ENCODE results near the gene PROM1. TPM values are rescaled to one million over a fixed set of nuclear protein-coding genes. Genes with fewer than 3 reads are reported as not detected.

Gene PROM1
- polyA plus RNA-seq, 4 donors = 0.45 to 32.9 (median 4.8) TPM

DNA sequence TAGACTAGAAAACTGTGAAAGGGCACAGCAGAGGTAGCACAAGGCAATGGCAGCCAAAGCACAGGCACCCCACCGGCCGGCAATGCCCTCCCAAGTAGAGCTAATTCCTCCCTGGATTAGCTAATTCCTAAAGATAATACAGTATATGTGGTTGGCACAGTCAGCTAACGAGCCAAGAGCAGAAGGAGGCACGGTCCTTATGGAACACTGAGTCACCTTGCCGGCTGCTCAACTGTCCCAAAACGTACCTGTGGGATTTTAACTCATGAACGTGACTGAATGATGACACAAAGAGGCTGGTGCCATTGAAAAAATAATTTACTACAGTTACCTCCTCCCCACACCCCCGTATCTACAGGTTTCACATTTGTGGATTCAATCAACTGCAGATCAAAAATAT is 136.1 kb downstream of the PROM1 start:
- DNase-seq (no peak), FAIRE-seq (no peak)
- Histone ChIP-seq H3K9me3 (ENCODE audit: control insufficient read depth in 2 of 2, insufficient read depth in 1 of 2, low read depth in 1 of 2, low read length in 1 of 2) (no peaks in the 10 kb centered on the region), H3K27me3 (ENCODE audit: control insufficient read depth in 3 of 3, insufficient read depth in 3 of 3, low read length in 3 of 3) (no peaks in the 10 kb centered on the region), H3K36me3 (ENCODE audit: control insufficient read depth in 3 of 3, insufficient read depth in 2 of 3, low read depth in 1 of 3, low read length in 3 of 3) (no peaks in the 10 kb centered on the region), H3K4me3 (ENCODE audit: low read depth in 1 of 3, low read length in 3 of 3) (no peak overlapping the region), H3K4me1 (ENCODE audit: control insufficient read depth in 3 of 3, insufficient read depth in 2 of 3, low read depth in 1 of 3, low read length in 2 of 3) (no peaks in the 10 kb centered on the region), H3K27ac (ENCODE audit: low read depth in 1 of 3, low read length in 2 of 3) (no peak overlapping the region)
- WGBS, 3 donors = 83 to 89% (median 88%) methylated on average over 8 of the region's 8 CpGs

DNA sequence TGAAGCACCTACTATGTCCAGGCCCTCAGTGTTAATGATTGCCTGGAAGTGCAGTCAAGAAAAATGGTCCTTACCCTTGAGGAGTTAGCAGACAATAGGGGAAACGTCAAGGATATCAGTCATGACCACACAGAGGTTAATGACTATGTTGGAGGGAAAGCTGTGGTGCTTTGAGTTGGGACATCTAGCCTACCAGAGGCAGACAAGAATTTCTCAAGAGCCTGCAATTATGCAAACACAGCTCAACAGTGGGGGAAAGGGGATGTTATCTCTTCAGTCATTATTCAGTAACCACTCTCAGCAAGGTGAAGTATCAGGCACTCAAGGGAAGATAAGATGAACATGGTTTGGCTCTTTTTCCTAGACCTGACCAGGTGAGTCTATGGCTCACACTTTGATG is 138.3 kb downstream of the PROM1 start:
- H3K9me3 ChIP-seq (ENCODE audit: control insufficient read depth in 2 of 2, insufficient read depth in 1 of 2, low read depth in 1 of 2, low read length in 1 of 2) = no peaks in the 10 kb centered on the region
- no peak overlapping the region for H3K27ac ChIP-seq (ENCODE audit: low read depth in 1 of 3, low read length in 2 of 3)
- 51 to 57% (median 52%) methylated on average over 1 of the region's 1 CpG for WGBS, 3 donors
- no peaks in the 10 kb centered on the region for H3K36me3 ChIP-seq (ENCODE audit: control insufficient read depth in 3 of 3, insufficient read depth in 2 of 3, low read depth in 1 of 3, low read length in 3 of 3)
- no peaks in the 10 kb centered on the region for H3K4me1 ChIP-seq (ENCODE audit: control insufficient read depth in 3 of 3, insufficient read depth in 2 of 3, low read depth in 1 of 3, low read length in 2 of 3)
- no peak overlapping the region for H3K4me3 ChIP-seq (ENCODE audit: low read depth in 1 of 3, low read length in 3 of 3)
- H3K27me3 ChIP-seq (ENCODE audit: control insufficient read depth in 3 of 3, insufficient read depth in 3 of 3, low read length in 3 of 3) = peaks cover 0 to 3% (median 0%) of the 10 kb centered on the region in 3 donors
- peak in 1 of 2 donors; percentile 17 for DNase-seq
- FAIRE-seq = no peak

DNA sequence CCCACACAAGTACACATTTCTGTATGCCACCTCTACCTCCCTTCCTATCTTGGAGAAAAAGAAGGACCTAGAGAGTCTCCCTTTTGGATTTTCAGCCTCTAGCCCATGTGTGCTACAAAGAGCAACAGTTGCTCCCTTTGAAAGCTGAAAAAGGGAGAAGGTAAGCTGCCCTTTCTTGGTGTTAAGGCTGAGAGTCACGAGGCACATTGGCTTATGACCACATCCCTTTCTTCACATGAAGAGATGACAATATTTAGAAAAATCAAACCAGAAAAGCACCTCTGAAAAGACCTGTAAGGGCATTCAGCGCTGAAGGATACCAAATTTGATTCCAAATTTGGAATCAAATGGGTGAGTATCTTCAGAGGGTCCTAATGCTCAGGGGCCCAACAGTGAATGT is 138.9 kb downstream of the PROM1 start:
- no peak overlapping the region for H3K4me3 ChIP-seq (ENCODE audit: low read depth in 1 of 3, low read length in 3 of 3)
- no peaks in the 10 kb centered on the region for H3K9me3 ChIP-seq (ENCODE audit: control insufficient read depth in 2 of 2, insufficient read depth in 1 of 2, low read depth in 1 of 2, low read length in 1 of 2)
- peaks cover 0 to 3% (median 0%) of the 10 kb centered on the region in 3 donors for H3K27me3 ChIP-seq (ENCODE audit: control insufficient read depth in 3 of 3, insufficient read depth in 3 of 3, low read length in 3 of 3)
- no peak for FAIRE-seq
- no peaks in the 10 kb centered on the region for H3K36me3 ChIP-seq (ENCODE audit: control insufficient read depth in 3 of 3, insufficient read depth in 2 of 3, low read depth in 1 of 3, low read length in 3 of 3)
- H3K4me1 ChIP-seq (ENCODE audit: control insufficient read depth in 3 of 3, insufficient read depth in 2 of 3, low read depth in 1 of 3, low read length in 2 of 3) = no peaks in the 10 kb centered on the region
- DNase-seq = no peak
- H3K27ac ChIP-seq (ENCODE audit: low read depth in 1 of 3, low read length in 2 of 3) = no peak overlapping the region
- WGBS, 3 donors = 62 to 88% (median 76%) methylated on average over 2 of the region's 2 CpGs

DNA sequence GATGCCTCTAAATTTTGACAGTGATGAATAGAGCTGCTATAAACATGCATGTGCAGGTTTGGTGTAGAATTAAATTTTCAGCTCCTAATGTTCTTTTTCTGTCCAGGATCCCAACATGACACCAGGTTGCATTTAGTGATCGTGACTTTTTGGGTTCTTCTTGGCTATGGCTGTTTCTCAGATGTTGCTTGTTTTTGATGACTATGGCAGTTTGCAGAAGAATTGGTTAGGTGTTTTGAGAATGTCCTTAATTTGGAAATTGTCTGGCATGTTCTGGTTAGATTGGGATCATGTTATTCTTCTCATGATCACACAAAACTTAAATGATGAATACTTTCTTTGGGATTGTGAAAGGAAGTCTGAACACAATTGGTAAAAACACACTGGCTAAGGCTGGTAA is 141.5 kb downstream of the PROM1 start:
- H3K9me3 ChIP-seq (ENCODE audit: control insufficient read depth in 2 of 2, insufficient read depth in 1 of 2, low read depth in 1 of 2, low read length in 1 of 2) = no peaks in the 10 kb centered on the region
- no peak for DNase-seq
- H3K4me3 ChIP-seq (ENCODE audit: low read depth in 1 of 3, low read length in 3 of 3) = no peak overlapping the region
- FAIRE-seq = no peak
- 90 to 93% (median 91%) methylated on average over 1 of the region's 1 CpG for WGBS, 3 donors
- H3K27ac ChIP-seq (ENCODE audit: low read depth in 1 of 3, low read length in 2 of 3) = no peak overlapping the region
- peaks cover 0 to 3% (median 2%) of the 10 kb centered on the region in 3 donors for H3K27me3 ChIP-seq (ENCODE audit: control insufficient read depth in 3 of 3, insufficient read depth in 3 of 3, low read length in 3 of 3)
- H3K36me3 ChIP-seq (ENCODE audit: control insufficient read depth in 3 of 3, insufficient read depth in 2 of 3, low read depth in 1 of 3, low read length in 3 of 3) = no peaks in the 10 kb centered on the region
- peaks cover 0 to 3% (median 3%) of the 10 kb centered on the region in 3 donors for H3K4me1 ChIP-seq (ENCODE audit: control insufficient read depth in 3 of 3, insufficient read depth in 2 of 3, low read depth in 1 of 3, low read length in 2 of 3)

DNA sequence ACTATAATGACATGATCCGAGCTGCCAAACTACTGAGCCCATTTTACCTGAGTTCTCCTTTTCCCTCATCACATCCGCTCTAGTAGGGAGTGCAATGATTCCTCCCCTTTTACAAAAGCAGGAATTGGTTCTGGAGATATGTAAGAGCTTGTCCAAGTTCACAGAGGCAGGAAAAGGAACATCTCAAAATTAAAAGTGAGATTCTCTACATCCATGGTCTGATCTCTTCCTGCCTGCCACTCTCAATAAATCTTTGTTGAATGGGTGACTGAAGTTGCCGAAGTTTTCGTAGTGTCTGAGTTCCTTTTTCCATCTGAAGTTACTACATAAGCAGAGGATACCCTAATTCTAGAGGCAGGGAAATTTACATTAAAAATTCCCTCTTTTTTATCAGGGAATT is 145.2 kb downstream of the PROM1 start, which contains the start of gene FGFBP1:
Gene FGFBP1, minus strand, starts transcription at position 101 of the 400 bp plus-strand sequence. CDS start 2,108 bp downstream, outside the sequence.
- DNase-seq = no peak
- no peak for FAIRE-seq
- H3K4me3 ChIP-seq (ENCODE audit: low read depth in 1 of 3, low read length in 3 of 3) = no peak within 1 kb of the TSS
- H3K27me3 ChIP-seq (ENCODE audit: control insufficient read depth in 3 of 3, insufficient read depth in 3 of 3, low read length in 3 of 3) = peaks cover 0 to 3% (median 2%) of the 10 kb centered on the region in 3 donors
- 24 to 49% (median 34%) methylated on average over 4 of the region's 4 CpGs for WGBS, 3 donors
- H3K27ac ChIP-seq (ENCODE audit: low read depth in 1 of 3, low read length in 2 of 3) = no peak within 1 kb of the TSS
- no peaks in the 10 kb centered on the region for H3K36me3 ChIP-seq (ENCODE audit: control insufficient read depth in 3 of 3, insufficient read depth in 2 of 3, low read depth in 1 of 3, low read length in 3 of 3)
- peaks cover 0 to 3% (median 3%) of the 10 kb centered on the region in 3 donors for H3K4me1 ChIP-seq (ENCODE audit: control insufficient read depth in 3 of 3, insufficient read depth in 2 of 3, low read depth in 1 of 3, low read length in 2 of 3)
- H3K9me3 ChIP-seq (ENCODE audit: control insufficient read depth in 2 of 2, insufficient read depth in 1 of 2, low read depth in 1 of 2, low read length in 1 of 2) = no peaks in the 10 kb centered on the region

DNA sequence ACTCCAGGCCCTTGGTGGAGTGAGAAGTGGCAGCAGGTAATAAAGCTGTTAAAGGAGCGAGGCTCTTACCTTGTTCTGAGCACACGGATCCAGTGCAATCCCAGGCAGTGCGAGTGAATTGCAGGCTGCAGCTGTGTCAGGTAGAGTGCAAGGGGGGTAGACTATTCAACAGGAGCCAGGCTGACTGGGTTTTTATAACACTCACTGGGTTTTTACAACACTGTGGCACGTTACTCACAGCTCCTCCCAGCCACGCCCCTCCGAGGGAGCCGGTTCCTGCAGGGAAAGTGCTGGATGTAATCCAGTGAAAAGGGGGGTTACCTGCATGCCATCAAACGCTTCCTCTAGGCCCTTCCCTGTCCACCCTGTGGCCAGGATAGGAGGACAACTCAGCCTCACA is 145.6 kb downstream of the PROM1 start:
- Histone ChIP-seq H3K4me1 (ENCODE audit: control insufficient read depth in 3 of 3, insufficient read depth in 2 of 3, low read depth in 1 of 3, low read length in 2 of 3) (peaks cover 0 to 3% (median 3%) of the 10 kb centered on the region in 3 donors), H3K9me3 (ENCODE audit: control insufficient read depth in 2 of 2, insufficient read depth in 1 of 2, low read depth in 1 of 2, low read length in 1 of 2) (no peaks in the 10 kb centered on the region), H3K27me3 (ENCODE audit: control insufficient read depth in 3 of 3, insufficient read depth in 3 of 3, low read length in 3 of 3) (peaks cover 0 to 3% (median 2%) of the 10 kb centered on the region in 3 donors), H3K36me3 (ENCODE audit: control insufficient read depth in 3 of 3, insufficient read depth in 2 of 3, low read depth in 1 of 3, low read length in 3 of 3) (no peaks in the 10 kb centered on the region), H3K4me3 (ENCODE audit: low read depth in 1 of 3, low read length in 3 of 3) (no peak overlapping the region), H3K27ac (ENCODE audit: low read depth in 1 of 3, low read length in 2 of 3) (no peak overlapping the region)
- DNase-seq = peak; percentile 77 to 89
- FAIRE-seq = no peak
- WGBS, 3 donors = 11 to 34% (median 14%) methylated on average over 8 of the region's 8 CpGs

DNA sequence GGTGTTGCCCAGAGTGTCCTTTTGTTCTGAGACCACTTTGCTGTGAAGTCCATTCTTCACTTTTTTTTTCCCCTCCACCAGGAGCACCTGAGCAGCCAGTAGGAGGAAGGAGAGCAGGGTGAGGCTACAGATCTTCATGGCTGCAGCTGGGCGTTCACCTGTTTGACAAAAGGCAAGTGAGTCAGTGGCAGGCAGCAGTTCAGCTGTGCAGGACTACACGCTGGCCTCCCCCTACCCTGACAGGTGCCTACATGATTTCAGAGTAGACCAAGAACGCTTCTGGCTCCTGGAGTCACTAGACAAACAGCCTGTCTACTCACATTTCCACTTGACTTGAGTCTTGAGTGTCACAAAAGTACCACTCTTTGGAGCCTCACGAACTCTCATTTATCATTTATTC is 147.3 kb downstream of the PROM1 start:
- FAIRE-seq = no peak
- Histone ChIP-seq H3K36me3 (ENCODE audit: control insufficient read depth in 3 of 3, insufficient read depth in 2 of 3, low read depth in 1 of 3, low read length in 3 of 3) (no peaks in the 10 kb centered on the region), H3K27me3 (ENCODE audit: control insufficient read depth in 3 of 3, insufficient read depth in 3 of 3, low read length in 3 of 3) (peaks cover 0 to 3% (median 2%) of the 10 kb centered on the region in 3 donors), H3K4me3 (ENCODE audit: low read depth in 1 of 3, low read length in 3 of 3) (no peak overlapping the region), H3K27ac (ENCODE audit: low read depth in 1 of 3, low read length in 2 of 3) (no peak overlapping the region), H3K9me3 (ENCODE audit: control insufficient read depth in 2 of 2, insufficient read depth in 1 of 2, low read depth in 1 of 2, low read length in 1 of 2) (no peaks in the 10 kb centered on the region), H3K4me1 (ENCODE audit: control insufficient read depth in 3 of 3, insufficient read depth in 2 of 3, low read depth in 1 of 3, low read length in 2 of 3) (peaks cover 0 to 3% (median 3%) of the 10 kb centered on the region in 3 donors)
- peak in 1 of 2 donors; percentile 48 for DNase-seq
- WGBS, 3 donors = 42 to 65% (median 42%) methylated on average over 4 of the region's 4 CpGs

DNA sequence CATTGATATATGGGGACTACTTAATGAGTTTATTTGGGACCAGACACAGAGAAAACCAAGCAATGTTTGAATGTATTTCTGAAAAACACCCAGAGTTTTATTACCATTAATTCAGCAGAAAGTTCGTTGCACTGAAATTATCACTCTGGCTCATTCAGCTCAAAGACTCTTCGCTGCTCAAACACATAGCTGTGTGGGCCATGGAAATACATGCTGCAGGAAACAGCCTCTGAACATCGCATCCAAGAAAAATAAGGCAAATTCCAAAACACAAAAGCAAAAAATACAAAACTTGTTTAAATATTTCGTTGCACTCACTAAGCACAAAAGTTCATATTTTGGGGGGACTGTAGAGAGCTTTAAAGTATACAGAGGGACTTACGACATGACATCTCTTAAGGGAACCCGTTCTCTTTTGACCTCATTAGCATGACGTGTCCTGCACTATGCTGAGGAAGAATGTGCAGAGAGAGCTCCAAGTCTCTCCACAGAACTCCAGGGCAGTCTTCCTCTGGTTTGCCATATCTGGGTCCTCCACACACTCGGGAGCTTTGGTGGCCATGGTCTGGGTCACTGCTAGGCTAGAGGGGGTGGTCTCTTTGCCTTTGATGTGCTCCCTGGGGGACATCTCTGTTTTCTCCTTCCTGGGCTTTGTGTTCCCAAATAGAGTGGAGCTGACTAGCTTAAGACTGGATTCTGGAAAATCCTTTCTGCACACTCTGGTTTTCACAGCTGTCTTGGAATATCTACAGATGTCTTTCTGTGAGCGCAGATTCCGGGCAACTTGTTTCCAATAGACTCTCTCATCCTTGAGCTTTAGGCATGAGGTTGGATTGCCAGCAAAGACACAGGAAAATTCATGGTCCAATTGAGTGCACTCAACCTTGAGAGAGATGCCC is 148.1 kb downstream of the PROM1 start:
- no peaks in the 10 kb centered on the region for H3K9me3 ChIP-seq (ENCODE audit: control insufficient read depth in 2 of 2, insufficient read depth in 1 of 2, low read depth in 1 of 2, low read length in 1 of 2)

More for the DNA sequence above, 148.1 kb downstream of the PROM1 start:
- Histone ChIP-seq H3K27ac (ENCODE audit: low read depth in 1 of 3, low read length in 2 of 3) (no peak overlapping the region), H3K4me1 (ENCODE audit: control insufficient read depth in 3 of 3, insufficient read depth in 2 of 3, low read depth in 1 of 3, low read length in 2 of 3) (peaks cover 0 to 3% (median 3%) of the 10 kb centered on the region in 3 donors), H3K27me3 (ENCODE audit: control insufficient read depth in 3 of 3, insufficient read depth in 3 of 3, low read length in 3 of 3) (peaks cover 0 to 2% (median under 1%) of the 10 kb centered on the region in 3 donors), H3K36me3 (ENCODE audit: control insufficient read depth in 3 of 3, insufficient read depth in 2 of 3, low read depth in 1 of 3, low read length in 3 of 3) (no peaks in the 10 kb centered on the region), H3K4me3 (ENCODE audit: low read depth in 1 of 3, low read length in 3 of 3) (no peak overlapping the region)
- no peak for FAIRE-seq
- no peak for DNase-seq
- whole genome bisulfite sequencing, 3 donors = 79 to 90% (median 84%) methylated on average over 10 of the region's 10 CpGs

All from small intestine (tissue), 7 donors.